Measurements from ENCODE around the gene SLC6A6. TPM values are rescaled to one million over a fixed set of nuclear protein-coding genes. Genes with fewer than 3 reads are reported as not detected.
"Not testable (repeated sequence)": the region's sequence is repeated elsewhere in the genome, so short reads cannot be mapped to it uniquely, and the experiment has no call there.

The SLC6A6 gene
- total and polyA plus RNA-seq, 8 donors, result 14.0 to 134 (median 20.8) TPM

GRCh38 chr3:14511623-14512280 lies 109.3 kb downstream of the SLC6A6 start:
- no peak for TF ChIP-seq CTCF (IDR thresholded peaks at IDR 0.05)
- no peaks in the 10 kb centered on the region for H3K4me1 ChIP-seq
- no peak for ATAC-seq
- no peaks in the 10 kb centered on the region for H3K9me3 ChIP-seq
- H3K27me3 ChIP-seq, result no peaks in the 10 kb centered on the region
- H3K27ac ChIP-seq, result no peak overlapping the region
- no peaks in the 10 kb centered on the region for H3K36me3 ChIP-seq
- intact Hi-C loops (cut with DNase I), result no loop called here
- no peak overlapping the region for H3K4me3 ChIP-seq
- no peak for DNase-seq

GRCh38 chr3:14512281-14512941 lies 110.0 kb downstream of the SLC6A6 start:
- ATAC-seq, result no peak
- intact Hi-C loops (cut with DNase I), result no loop called here

GRCh38 chr3:14512942-14513327 lies 110.5 kb downstream of the SLC6A6 start:
- Histone ChIP-seq H3K27me3 (no peaks in the 10 kb centered on the region), H3K4me3 (no peak overlapping the region), H3K4me1 (no peaks in the 10 kb centered on the region), H3K9me3 (no peaks in the 10 kb centered on the region), H3K27ac (no peak overlapping the region), H3K36me3 (no peaks in the 10 kb centered on the region)
- intact Hi-C loops (cut with DNase I), result no loop called here
- TF ChIP-seq CTCF (IDR thresholded peaks at IDR 0.05), result no peak
- no peak for DNase-seq
- ATAC-seq, result no peak

More at GRCh38 chr3:14512281-14512941, 110.0 kb downstream of the SLC6A6 start:
- Histone ChIP-seq H3K27ac (no peak overlapping the region), H3K27me3 (no peaks in the 10 kb centered on the region), H3K4me3 (no peak overlapping the region), H3K4me1 (no peaks in the 10 kb centered on the region), H3K36me3 (no peaks in the 10 kb centered on the region), H3K9me3 (no peaks in the 10 kb centered on the region)
- no peak for TF ChIP-seq CTCF (IDR thresholded peaks at IDR 0.05)
- no peak for DNase-seq

- Histone ChIP-seq H3K36me3 (no peaks in the 10 kb centered on the region), H3K27me3 (no peaks in the 10 kb centered on the region), H3K9me3 (no peaks in the 10 kb centered on the region), H3K27ac (no peak overlapping the region), H3K4me3 (no peak overlapping the region), H3K4me1 (no peaks in the 10 kb centered on the region)
- no peak for TF ChIP-seq CTCF (IDR thresholded peaks at IDR 0.05)
- intact Hi-C loops (cut with DNase I), result no loop called here
- no peak for ATAC-seq
- DNase-seq, result no peak
Measured at GRCh38 chr3:14513566-14514322, 111.3 kb downstream of the SLC6A6 start.

- no peaks in the 10 kb centered on the region for H3K9me3 ChIP-seq
- ATAC-seq, result no peak
- no peak overlapping the region for H3K27ac ChIP-seq
- TF ChIP-seq CTCF (IDR thresholded peaks at IDR 0.05), result no peak
- no peaks in the 10 kb centered on the region for H3K27me3 ChIP-seq
- intact Hi-C loops (cut with DNase I), result no loop called here
- no peak for DNase-seq
- H3K4me3 ChIP-seq, result no peak overlapping the region
- H3K36me3 ChIP-seq, result no peaks in the 10 kb centered on the region
- no peaks in the 10 kb centered on the region for H3K4me1 ChIP-seq
Measured at GRCh38 chr3:14514323-14514720, 111.9 kb downstream of the SLC6A6 start.

GRCh38 chr3:14515526-14515925 lies 113.1 kb downstream of the SLC6A6 start:
- H3K27ac ChIP-seq; H3K4me3 ChIP-seq; H3K36me3 ChIP-seq; intact Hi-C loops (cut with DNase I); DNase-seq; ATAC-seq; H3K4me1 ChIP-seq; H3K9me3 ChIP-seq; H3K27me3 ChIP-seq: not testable (repeated sequence)
